GM18868 (cell line): ENCODE results near the gene PDIA5.

ENCODE experiments used
- ATAC-seq: cut with Tn5 transposase; IDR thresholded peaks from one replicate; pipeline ENCODE4 v1.9.1; 2021; ENCODE audit warnings: mild to moderate bottlenecking, moderate library complexity; ENCODE audit not compliant: unreplicated experiment

Gene PDIA5

DNA sequence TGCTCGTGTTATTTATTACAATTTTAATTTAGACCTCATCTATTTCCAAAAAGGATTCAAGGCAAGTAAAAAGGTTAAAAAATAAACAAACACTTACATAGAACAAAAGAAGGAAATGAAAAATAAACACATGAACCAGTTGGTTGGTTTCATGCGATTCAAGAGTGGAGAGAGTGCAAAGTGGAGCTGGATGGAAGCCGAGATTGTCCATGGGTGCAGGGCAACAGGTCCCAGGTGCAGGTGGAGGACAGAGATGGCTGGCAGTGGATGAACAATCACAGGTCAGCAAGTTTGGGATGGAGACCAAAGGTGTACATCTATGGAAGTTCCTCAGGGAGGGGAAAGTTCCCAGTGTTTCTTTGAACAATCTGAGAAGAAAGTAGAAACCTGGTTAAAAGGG, 27.6 kb upstream of the PDIA5 start:
- no peak for ATAC-seq

DNA sequence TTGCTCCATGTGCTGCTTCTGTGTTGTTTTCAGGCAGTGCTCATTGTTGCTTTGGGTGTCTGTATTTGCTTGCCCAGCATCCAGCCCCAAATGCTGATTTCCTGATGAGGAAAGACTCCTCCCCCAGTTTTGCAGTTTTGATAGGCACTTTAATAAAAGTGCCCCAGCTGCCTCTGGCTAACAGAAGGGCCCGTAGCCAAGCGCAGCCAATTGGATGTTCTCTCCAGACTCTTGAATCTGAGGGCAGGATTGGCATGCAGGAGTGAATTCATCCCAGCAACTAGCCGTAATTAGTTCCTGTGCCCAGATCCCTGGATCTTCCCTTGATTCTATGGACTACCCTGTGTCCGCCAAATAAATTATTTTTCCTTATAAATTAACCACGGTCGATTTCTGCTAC, 24.4 kb upstream of the PDIA5 start:
- ATAC-seq = no peak

DNA sequence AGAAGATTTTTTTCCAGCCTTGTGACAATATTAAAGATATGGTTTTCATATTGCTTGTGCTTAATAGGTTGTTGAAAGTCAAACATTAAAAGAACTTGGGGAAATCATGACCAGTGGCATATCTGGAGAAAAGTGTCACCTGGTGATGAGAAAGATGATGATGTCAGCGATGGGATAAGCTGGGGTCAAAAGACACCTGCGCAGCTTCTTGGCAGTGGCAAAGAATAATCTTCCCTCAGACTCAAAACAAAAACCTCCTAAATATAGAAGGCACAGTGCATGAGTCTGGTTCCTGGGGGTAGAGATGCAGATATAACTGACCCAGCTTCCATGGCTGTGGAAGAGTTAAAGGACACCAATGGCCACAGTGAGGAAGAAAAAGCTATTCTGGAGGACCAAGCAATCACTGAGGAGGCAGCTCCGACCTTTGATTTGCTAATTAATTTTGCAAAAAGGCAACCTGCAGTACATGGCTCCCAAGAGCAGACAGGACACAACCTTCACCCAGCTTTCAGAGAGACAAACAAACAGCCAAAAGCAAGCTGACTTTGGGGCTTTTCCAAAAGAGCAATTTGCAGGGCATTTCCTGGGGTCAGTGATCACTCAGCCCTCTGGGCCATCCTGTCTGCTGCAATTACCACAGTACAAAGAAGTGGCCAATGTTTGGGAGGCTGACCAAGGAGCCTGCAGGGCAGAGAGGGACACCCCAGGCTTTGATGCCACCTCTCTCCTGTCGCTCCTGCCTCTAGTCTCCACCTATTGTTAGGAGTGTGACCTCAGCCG, 21.7 kb upstream of the PDIA5 start:
- ATAC-seq = no peak

DNA sequence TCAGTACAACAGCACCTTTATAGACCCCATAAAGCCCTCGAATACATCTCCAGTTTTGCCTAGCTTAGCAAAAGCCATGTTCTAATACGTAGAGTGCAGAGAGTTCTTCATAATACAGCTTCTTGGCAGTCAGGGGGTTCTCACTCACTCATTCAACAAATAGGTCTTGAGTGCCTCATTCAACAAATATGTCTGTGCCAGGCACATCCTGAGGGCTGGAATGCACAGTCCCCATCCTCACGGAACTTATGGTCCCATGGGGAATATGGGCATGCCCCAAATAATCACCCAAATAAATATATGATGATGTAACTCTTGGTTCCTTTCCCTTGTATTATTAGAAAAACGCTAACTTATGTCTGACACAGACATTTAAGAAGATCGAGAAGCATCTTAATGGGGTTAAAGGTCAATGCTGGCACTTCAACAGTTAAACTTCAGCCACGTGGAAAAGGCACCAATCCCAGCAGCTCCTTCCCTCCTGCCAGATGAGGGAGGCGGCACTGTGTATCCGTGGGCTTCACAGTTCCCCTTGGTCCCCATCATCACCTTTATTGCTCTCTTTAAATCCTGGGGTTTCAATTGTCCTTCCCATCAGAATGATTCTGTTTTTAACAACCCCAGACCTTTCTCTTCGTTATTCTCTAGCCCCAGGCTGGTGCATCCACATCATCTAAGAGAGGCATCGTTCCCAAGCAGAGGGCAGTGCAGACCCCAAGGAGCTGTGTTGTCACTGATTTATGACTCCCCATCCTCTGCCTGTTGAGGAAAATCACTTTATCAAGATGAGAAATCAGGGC, 20.4 kb upstream of the PDIA5 start:
- ATAC-seq = no peak

DNA sequence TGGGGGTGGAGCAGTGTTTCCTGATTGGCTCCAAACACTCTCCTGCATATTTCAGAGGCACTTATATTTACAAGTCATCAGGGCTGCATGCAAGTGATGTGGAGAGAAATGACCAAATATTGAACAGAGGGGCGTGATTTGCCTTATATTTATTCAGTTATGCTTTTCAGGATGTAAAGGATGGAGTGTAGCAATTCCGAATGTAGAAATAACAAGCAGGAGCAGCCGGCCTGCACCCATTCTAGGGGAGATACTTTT, 19.8 kb upstream of the PDIA5 start:
- no peak for ATAC-seq

DNA sequence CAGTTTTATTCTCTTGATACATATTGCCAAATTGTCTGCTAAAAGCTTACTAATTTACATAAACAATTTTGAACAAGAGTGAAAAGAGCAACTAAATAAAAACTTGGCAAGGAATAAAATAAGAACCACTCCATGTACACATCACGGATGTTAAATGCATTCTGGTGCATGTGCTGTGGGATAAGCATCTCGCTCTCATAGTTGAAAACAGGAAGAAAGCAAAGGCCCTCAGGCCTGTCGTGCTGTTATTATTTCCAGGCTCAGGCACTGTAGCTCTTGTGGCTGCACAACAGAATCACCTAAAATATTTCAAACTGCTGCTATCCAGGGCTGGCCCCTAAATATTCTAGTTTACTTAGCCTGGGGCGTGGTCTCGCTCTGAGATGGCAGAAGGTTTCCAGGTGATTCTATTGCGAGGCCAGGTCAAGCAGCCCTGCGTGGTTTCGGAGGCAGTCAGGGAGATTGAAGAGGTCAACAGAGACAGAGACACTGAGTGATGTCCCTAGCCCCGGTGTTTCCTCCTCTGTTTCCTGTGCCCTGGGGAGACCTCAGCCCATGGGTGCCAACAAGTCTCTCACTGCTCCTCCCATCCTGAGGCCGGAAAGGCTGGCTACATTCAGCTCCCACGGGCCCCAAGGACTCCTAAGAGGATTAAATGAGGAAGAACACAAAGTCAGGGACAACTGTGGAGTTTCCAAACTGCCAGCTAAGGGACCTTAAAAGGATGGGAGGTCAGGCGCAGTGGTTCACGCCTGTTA, 18.2 kb upstream of the PDIA5 start:
- no peak for ATAC-seq

DNA sequence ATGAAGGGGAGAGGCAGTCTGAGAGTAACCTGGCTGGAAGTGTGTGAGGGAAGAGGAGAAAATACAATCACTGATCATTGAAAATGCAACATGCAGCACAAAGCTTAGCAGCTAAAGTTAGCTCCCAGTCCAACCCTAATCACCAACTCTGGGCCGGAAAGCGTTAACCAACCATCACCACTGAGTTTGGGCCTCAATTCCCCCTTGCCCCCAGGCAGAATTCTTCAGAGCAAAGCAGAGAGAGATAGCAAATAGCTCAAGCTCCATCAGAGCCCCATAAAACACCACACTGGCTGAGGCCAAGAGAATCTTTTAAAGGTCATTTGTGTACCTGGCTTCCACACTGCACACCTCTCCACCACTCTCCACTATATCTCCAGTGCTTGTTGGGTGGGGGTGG, 16.2 kb upstream of the PDIA5 start:
- no peak for ATAC-seq

DNA sequence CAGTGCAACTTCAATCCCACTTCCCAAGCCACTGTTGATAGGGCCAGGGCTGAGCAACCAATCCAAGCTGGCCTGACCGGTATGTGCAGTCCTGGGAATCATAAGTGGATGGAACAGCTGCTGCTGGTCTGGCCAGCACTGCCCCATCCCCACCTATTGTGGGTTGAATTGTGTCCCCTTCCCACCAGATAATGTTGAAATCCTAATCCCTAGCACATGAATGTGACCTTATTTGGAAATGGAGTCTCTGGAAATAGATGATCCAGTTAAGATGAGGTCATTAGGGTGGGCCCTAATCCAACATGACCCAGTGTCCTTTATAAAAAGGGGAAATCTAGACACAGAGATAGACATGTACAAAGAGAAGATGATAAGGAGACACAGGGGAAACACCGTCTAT, 13.7 kb upstream of the PDIA5 start:
- ATAC-seq = no peak

DNA sequence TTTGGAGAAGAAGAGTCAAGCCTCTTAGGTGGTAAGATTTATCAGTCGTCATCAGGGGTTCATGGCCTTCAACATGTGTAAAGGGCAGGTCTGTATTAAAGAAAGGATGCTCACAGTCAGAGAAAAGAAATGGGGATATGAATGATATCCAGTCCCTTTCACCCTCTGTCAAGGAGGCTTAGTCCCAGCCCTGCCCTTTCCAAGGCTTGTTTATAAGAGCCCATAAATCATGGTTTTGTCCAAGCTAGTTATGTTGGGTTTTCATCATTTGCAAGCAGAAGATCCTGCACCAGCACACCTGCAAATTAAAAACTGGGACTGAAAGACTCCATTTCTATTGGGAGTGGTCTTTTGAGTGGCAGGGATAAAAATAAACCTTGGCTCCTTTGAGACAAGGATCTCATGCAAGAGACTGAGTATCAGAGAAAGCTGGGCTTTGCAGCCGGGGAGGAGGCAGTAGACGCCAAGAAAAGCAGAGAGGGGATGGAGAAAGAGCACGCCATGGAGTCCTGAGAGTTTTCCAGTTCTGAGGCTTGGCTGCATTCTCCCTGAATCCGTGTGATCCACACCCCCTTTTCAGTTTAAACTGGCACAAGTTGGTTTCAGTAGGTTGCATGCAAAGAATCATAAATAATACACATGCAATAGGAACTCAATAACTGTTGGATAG, 12.6 kb upstream of the PDIA5 start:
- no peak for ATAC-seq

DNA sequence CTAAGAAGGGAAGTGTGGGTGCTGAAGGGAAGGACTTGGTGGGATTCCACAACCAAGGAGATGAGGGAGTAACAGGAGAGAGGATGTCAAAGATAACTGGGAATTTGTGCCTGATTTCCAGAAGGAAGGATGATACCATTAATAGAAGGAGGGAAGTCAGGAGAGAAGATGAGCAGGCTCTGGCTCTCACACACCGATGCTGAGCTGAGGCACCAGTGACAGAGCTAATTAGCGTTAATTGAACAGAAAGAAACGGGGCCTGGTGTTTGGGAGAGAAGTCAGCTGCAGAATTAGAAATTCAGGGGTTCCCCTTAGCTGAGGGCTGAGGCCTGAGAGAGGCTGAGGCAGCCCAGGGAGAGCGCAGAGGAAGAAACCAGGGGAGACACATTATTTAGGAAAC, 11.9 kb upstream of the PDIA5 start:
- ATAC-seq = no peak

DNA sequence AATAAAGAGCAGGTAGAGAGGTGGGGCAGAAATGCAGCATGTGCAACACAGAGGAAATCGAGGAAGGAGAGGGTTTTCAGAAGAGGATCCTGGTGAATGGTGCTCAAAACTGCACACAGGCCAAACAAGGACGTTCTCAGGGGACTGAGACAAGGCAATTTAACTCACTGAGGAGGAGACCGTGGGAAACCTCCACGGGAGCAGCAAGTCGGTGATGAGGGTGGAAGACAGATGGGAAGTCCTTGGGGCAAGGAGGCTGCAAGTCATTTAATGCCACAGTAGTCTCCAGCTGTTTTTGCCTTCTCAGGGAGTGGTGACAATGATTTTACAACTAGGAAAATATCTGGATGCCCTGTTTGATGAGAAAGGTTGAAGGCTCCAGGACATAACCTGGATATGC, 11.5 kb upstream of the PDIA5 start:
- ATAC-seq = no peak

DNA sequence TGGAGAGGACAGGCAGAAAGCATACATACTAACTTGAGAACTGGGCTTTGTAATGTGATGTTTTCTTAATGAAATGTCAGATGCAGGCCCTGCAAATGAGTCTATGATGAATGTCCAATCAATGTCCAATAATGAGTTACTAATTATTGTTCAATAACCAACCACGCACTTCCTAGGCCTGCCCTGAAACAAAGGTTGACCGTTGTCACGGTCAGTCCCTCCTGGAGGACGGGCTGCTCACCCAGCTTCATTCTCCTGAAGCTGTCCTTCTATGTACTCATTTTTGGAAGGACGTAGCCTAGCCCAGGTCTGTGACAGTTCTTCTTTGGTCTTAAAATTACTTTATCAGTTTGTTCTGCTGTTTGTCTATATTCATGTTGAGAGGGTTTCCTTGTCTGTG, 8.3 kb upstream of the PDIA5 start:
- ATAC-seq = no peak

DNA sequence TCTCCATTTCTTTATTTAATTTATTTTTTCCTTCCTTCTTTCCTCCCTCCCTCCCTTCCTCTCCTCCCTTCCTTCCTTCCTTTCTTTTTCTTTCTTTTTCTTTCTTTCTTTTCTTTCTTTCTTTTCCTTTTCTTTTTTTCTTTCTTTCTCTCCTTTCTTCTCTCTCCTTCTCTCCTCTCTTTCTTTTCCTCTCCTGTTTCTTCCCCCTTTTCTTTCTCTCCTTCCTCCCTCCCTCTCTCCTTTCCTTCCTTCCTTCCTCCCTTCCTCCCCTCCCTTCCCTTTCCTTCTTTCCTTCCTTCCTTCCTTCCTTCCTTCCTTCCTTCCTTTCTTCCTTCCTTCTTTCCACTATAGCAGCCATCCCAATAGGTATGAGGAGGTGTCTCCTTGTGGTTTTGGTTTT, 6.8 kb upstream of the PDIA5 start:
- ATAC-seq = no peak

DNA sequence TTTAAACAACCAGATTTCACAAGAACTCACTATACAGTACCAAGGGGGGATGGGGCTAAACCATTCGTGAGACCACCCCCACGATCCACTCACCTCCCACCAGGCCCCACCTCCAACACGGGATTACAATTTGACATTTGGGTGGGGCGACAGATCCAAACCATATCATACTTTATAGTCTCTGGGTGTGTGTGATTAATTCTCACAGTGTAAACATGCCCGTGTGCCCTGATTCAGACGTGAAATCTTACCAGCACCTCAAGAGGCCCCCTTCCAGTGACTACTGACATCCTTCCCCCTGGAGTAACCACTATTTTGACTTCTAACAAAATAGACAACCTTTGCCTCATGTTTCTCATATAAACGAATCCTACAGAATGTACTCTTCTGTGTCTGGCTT, 5.0 kb upstream of the PDIA5 start:
- ATAC-seq = no peak

DNA sequence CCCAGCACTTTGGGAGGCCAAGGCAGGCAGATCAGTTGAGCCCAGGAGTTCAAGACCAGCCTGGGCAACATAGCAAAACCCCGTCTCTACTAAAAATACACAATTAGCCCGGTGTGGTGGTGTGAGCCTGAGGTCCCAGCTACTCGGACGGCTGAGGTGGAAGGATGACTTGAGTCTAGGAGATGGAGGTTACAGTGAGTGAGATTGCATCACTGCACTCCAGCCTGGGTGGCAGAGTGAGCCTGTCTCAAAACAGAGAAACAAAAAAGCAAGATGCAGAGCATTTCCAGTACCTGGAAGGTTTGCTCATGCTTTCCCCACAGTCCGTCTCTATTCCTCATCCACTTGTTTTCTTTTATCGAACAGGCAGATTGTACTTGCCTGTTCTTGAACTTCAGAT, 3.8 kb upstream of the PDIA5 start:
- ATAC-seq = no peak

DNA sequence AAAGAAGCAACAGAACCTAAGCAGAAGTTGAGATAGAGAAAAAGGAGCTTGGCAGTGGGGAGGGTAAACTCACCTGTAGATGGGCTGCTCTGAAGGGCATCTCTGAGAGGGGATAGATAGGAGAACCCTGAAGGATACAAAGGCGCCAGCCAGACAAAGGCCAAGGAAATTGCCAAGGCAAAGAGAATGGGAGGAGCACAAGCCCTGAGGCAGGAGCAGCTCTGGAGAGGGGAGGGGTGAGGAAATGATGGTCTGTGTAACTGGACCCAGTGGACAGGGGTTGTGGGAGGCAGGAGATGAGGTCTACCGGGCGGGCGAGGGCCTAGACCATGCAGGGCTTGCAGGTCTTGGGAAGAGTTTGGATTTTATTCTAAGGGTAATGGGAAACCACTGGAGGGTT, 2.3 kb upstream of the PDIA5 start:
- ATAC-seq = no peak

DNA sequence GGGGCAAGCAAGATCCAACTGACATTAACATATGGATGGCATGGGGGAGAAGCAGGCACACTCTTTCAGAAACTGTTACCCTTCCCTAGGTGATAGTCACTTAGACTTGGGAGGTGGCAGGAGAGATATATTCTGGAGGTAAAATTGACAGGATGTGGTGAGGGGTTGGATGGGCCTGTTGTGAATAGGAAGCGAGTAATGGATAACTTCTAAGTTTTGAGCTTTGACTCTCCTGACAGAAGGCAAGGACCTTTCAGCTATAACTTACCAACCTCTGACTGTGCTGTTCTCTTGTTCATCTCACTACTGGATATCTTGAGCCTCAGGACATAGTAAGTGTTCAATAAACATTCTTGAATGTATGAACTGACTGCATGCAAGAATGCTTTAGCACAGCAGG, 1.9 kb upstream of the PDIA5 start:
- no peak for ATAC-seq

DNA sequence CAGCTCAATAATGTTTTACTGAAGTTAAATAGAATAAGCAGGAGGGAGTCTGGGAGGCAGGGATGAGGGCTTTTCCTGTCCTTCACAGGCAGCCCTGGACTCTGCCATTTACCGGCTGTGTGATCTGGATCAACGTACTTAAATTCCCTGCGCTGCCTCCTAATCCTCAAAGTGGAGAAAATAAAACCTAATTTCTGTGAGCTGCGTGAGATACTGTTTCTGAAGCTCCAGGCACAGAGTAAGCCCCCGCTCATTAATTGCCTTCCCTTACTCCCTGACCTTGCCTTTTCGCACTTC, 278 bp upstream of the PDIA5 start:
- no peak for ATAC-seq

DNA sequence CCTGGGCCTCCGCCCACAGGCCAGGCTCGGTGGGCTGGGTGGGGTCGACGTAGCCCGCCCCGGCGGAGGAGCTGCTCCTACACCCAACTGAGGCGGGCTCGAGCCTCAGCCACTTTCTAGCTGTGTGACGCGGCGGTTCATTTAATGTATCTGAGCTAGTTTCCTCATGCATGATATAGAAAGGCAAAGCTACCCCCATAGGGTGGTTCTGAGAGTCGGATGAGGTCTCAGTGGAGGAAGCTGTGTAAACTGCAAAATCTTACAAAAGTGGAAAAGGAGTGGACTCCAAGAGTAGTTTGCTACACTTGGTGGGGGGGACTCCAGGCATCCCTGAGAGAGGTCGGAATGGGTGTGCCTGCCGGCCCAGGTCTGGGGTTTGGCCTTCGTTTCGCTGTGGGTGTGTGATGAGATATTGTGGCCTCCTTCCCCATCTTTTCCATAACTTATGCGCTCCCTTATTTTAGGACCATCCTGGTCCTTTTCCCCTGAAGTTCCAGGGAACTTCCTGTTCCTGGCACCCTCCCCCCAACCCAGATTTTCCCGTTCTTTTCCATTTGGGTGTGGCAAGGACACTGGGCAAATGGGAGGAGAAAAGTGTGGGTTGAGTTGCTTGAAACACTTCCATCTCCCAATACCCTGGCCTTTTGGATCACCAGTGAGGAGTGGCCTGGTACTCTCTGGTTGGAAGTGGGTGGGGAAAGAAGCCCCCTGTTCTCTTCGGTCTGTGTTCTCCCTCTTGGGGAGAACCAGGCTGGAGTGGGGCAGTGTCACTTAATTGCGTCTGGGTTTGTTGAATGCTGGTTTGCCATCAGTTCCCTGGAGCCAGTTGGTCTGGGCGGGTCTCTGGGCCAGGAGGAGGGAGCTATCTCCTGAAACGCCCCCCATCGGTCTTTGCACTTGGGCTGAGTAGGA, 1.1 kb downstream of the PDIA5 start:
- ATAC-seq = peak; percentile 31

DNA sequence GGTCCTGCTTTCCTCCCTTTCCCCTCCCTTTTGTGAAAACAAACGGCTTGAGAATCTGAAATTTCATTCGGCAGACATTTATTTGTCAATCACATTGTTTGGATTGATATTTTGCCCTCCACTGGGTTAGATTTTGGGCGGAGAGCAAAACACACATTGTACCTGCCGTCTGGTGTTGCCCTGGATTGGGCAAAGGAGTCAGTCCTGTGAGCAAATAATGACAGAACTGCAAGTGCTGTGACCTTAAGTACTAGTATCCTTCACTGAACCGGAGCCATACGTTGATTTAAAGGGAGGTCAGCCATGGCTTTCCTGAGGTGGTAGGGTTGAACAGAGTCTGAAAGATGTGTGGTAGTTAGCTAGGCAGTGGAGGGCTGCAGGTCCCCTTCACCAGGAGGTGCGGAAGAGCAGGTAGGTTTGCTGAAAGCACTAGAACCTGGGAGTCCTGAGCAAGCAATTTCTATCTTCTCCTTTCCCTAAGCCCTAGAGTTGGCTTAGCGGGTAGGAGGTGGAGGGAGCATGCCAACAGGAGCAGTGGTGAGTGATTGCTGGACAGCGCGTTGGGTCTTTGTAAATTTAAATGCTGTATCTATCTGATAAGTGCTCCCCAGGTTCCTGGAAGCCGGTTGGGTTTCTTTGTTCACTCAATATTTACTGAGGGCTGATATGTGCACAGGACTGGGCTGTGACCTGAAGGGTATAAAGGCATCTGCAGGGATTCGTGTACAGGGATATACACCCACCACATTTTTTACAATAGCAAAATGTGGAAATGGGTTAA, 2.0 kb downstream of the PDIA5 start:
- ATAC-seq = no peak
